Smooth muscle cell (in vitro differentiated cells): Measurements from ENCODE around the gene TJP2. TPM values are rescaled to one million over a fixed set of nuclear protein-coding genes. Genes with fewer than 3 reads are reported as not detected.

Experiments
- DNase-seq: peaks from one replicate; lab custom pipeline; 2025; ENCODE audit not compliant: unreplicated experiment; lab: John Stamatoyannopoulos, UW
- H2AFZ ChIP-seq: fragments of 200-600 bp; sonication (generic); 2 replicates; pipeline ENCODE4 v1.6.0; 2016; ENCODE audit warnings: antibody characterized with exemption, low read depth, mild to moderate bottlenecking
- H3F3A ChIP-seq: fragments of 200-600 bp; sonication (generic); 2 replicates; pipeline ENCODE4 v1.6.0; 2017; ENCODE audit warnings: antibody characterized with exemption, low read depth
- H3K27ac ChIP-seq: fragments of 200-600 bp; sonication (generic); 2 replicates; pipeline ENCODE4 v1.5.1; 2016; ENCODE audit warnings: low read depth, mild to moderate bottlenecking
- H3K27me3 ChIP-seq: fragments of 200-600 bp; sonication (generic); 2 replicates; pipeline ENCODE4 v1.6.1; 2016; ENCODE audit warnings: low read depth, mild to moderate bottlenecking
- H3K36me3 ChIP-seq: fragments of 200-600 bp; sonication (generic); 2 replicates; pipeline ENCODE4 v1.5.1; 2016; ENCODE audit warnings: low read depth
- H3K4me1 ChIP-seq: fragments of 200-600 bp; sonication (generic); 2 replicates; pipeline ENCODE4 v1.5.1; 2016; ENCODE audit warnings: low read depth
- H3K4me2 ChIP-seq: fragments of 200-600 bp; sonication (generic); 2 replicates; pipeline ENCODE4 v1.6.0; 2016; ENCODE audit warnings: mild to moderate bottlenecking
- H3K4me3 ChIP-seq: fragments of 200-600 bp; sonication (generic); 2 replicates; pipeline ENCODE4 v1.5.1; 2016; ENCODE audit warnings: mild to moderate bottlenecking
- H3K79me2 ChIP-seq: fragments of 200-600 bp; sonication (generic); 2 replicates; pipeline ENCODE4 v1.6.0; 2016; ENCODE audit warnings: low read depth, mild to moderate bottlenecking
- H3K9ac ChIP-seq: fragments of 200-600 bp; sonication (generic); 2 replicates; pipeline ENCODE4 v1.6.0; 2016; ENCODE audit warnings: low read depth
- H3K9me3 ChIP-seq: fragments of 200-600 bp; sonication (generic); replicated peaks from 2 replicates; pipeline ENCODE4 v1.5.1; 2016; ENCODE audit warnings: low read depth
- H4K20me1 ChIP-seq: fragments of 200-600 bp; sonication (generic); 2 replicates; pipeline ENCODE4 v1.6.0; 2016; ENCODE audit warnings: low read depth
- WGBS: methylation state at CpG from one replicate; pipeline ENCODE4 v1.1.7; 2016; ENCODE audit warnings: low lambda C conversion rate; 5-methylcytosine and 5-hydroxymethylcytosine counted together
- polyA plus RNA-seq: library from polyadenylated mRNA; unstranded; fragments of >200 nt; fragmentation: Nextera tagmentation; extraction: Ambion mirVana; gene quantifications from 2 replicates; pipeline ENCODE4 v1.2.1, GENCODE V29; 2016
- total RNA-seq: library from RNA; depleted of rRNA; stranded (reverse); fragments of >200 nt; gene quantifications from 2 replicates; pipeline ENCODE4 v1.2.3, GENCODE V29; 2014
- TF ChIP-seq, protein P1 (sequence below): fragments of 200-600 bp; sonication (generic); IDR thresholded peaks from 2 replicates; pipeline ENCODE4 v1.5.1; 2017; ENCODE audit warnings: borderline replicate concordance, mild to moderate bottlenecking, antibody characterized with exemption; ENCODE audit not compliant: insufficient read depth, poor library complexity, severe bottlenecking

The TJP2 gene
- total and polyA plus RNA-seq, 2 experiments from 2014 or later: 14.9 to 48.4 TPM

DNA sequence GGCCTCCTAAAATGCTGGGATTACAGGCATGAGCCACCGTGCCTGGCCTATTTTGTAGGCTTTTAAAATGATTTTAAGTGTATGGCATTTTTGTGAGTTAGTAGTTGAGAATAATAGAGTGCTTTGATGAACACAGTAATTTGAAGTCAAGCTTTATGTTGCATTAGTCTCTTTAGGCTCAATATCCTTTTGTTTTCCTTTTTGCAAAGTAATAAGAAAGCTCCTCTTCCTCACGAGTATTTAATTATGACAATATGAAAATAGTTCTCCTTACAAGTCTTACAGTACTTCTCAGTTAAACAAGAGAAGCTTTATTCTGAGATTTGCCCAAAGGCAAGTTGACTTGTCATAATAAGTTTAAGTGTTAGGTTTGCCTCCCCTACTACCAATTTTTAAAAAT lies 69.0 kb downstream of the TJP2 start:
- Histone ChIP-seq H3K27ac (no peak overlapping the region), H3K79me2 (no peaks in the 10 kb centered on the region)
- DNase-seq: no peak

DNA sequence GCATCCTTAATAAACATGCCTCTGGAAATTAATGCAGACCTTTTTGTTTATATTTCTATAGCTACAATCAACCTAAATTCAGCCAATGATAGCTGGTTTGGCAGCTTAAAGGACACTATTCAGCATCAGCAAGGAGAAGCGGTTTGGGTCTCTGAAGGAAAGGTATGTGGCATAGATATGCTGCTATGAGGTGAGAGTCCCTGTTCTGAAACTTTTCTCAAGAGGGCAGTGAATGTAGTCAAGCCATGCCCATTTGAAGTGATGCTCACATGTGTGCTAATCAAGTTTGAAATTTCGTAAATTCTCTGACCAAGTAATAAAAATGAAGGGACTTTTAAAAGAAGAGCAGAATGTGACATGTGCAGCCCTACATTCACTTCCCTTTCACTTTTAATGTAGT lies 72.6 kb downstream of the TJP2 start:
- WGBS: 94% methylated on average over 2 of the region's 2 CpGs
- TF ChIP-seq, protein P1, sequence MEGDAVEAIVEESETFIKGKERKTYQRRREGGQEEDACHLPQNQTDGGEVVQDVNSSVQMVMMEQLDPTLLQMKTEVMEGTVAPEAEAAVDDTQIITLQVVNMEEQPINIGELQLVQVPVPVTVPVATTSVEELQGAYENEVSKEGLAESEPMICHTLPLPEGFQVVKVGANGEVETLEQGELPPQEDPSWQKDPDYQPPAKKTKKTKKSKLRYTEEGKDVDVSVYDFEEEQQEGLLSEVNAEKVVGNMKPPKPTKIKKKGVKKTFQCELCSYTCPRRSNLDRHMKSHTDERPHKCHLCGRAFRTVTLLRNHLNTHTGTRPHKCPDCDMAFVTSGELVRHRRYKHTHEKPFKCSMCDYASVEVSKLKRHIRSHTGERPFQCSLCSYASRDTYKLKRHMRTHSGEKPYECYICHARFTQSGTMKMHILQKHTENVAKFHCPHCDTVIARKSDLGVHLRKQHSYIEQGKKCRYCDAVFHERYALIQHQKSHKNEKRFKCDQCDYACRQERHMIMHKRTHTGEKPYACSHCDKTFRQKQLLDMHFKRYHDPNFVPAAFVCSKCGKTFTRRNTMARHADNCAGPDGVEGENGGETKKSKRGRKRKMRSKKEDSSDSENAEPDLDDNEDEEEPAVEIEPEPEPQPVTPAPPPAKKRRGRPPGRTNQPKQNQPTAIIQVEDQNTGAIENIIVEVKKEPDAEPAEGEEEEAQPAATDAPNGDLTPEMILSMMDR: no peak
- no peaks in the 10 kb centered on the region for H3K4me1 ChIP-seq
- H3K27ac ChIP-seq: no peak overlapping the region
- H2AFZ ChIP-seq: no peak overlapping the region
- H3K4me3 ChIP-seq: no peak overlapping the region
- H3K9ac ChIP-seq: no peak overlapping the region
- no peaks in the 10 kb centered on the region for H4K20me1 ChIP-seq
- H3K36me3 ChIP-seq: no peaks in the 10 kb centered on the region
- DNase-seq: no peak
- H3F3A ChIP-seq: no peaks in the 10 kb centered on the region
- no peaks in the 10 kb centered on the region for H3K27me3 ChIP-seq
- H3K79me2 ChIP-seq: no peaks in the 10 kb centered on the region
- no peaks in the 10 kb centered on the region for H3K9me3 ChIP-seq
- no peak overlapping the region for H3K4me2 ChIP-seq

More for the DNA sequence above, 69.0 kb downstream of the TJP2 start:
- H3K4me3 ChIP-seq: no peak overlapping the region
- no peaks in the 10 kb centered on the region for H3K27me3 ChIP-seq
- peaks cover 7% of the 10 kb centered on the region for H3K36me3 ChIP-seq
- H3K9me3 ChIP-seq: no peaks in the 10 kb centered on the region
- no peaks in the 10 kb centered on the region for H3K4me1 ChIP-seq
- TF ChIP-seq, protein P1: no peak
- no peaks in the 10 kb centered on the region for H3F3A ChIP-seq
- 98% methylated on average over 2 of the region's 2 CpGs for WGBS
- H2AFZ ChIP-seq: no peak overlapping the region
- H3K4me2 ChIP-seq: no peak overlapping the region
- no peaks in the 10 kb centered on the region for H4K20me1 ChIP-seq
- no peak overlapping the region for H3K9ac ChIP-seq

DNA sequence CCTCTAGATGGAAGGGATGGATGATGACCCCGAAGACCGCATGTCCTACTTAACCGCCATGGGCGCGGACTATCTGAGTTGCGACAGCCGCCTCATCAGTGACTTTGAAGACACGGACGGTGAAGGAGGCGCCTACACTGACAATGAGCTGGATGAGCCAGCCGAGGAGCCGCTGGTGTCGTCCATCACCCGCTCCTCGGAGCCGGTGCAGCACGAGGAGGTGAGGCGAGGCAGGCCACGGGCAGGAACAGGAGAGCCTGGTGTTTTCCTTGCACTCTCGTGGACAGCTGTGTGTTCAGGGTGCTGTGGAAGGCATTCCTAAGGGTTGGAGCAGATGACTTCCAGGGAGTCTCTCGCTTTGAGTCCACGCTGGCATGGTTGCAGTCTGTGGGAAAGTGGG lies 73.9 kb downstream of the TJP2 start:
- 90% methylated on average over 22 of the region's 22 CpGs for WGBS
- Histone ChIP-seq H3K4me3 (no peak overlapping the region), H3K27ac (no peak overlapping the region), H4K20me1 (no peaks in the 10 kb centered on the region), H3K9me3 (no peaks in the 10 kb centered on the region), H3K9ac (no peak overlapping the region), H3K36me3 (no peaks in the 10 kb centered on the region), H3K4me1 (no peaks in the 10 kb centered on the region), H2AFZ (no peak overlapping the region), H3K27me3 (no peaks in the 10 kb centered on the region), H3F3A (no peaks in the 10 kb centered on the region), H3K4me2 (no peak overlapping the region), H3K79me2 (no peaks in the 10 kb centered on the region)
- TF ChIP-seq, protein P1: no peak
- DNase-seq: no peak

DNA sequence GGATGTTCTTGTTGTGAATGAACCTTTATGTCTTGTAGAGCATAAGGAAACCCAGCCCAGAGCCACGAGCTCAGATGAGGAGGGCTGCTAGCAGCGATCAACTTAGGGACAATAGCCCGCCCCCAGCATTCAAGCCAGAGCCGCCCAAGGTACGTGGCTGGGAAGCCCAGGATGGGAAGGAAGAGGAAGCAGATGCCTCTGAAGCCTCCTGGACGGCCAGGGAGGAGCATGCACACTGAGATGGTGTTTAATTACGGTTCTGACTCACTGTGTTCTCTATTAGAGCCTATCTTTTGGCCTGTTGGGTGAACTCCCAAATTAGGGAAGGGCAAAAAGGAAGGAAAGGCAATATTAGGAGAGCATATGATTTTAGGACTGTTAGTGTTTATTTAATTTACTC lies 75.3 kb downstream of the TJP2 start:
- Histone ChIP-seq H2AFZ (no peak overlapping the region), H3K79me2 (no peaks in the 10 kb centered on the region), H3K4me1 (no peaks in the 10 kb centered on the region), H3K4me3 (no peak overlapping the region), H3K27ac (no peak overlapping the region), H3K27me3 (no peaks in the 10 kb centered on the region), H3K4me2 (no peak overlapping the region), H4K20me1 (no peaks in the 10 kb centered on the region), H3K9me3 (no peaks in the 10 kb centered on the region), H3K9ac (no peak overlapping the region), H3K36me3 (no peaks in the 10 kb centered on the region), H3F3A (no peaks in the 10 kb centered on the region)
- WGBS: 77% methylated on average over 7 of the region's 7 CpGs
- DNase-seq: no peak
- TF ChIP-seq, protein P1: no peak
